Naive B cell (primary cell): ENCODE measurements around the gene CD5L. TPM values are rescaled to one million over a fixed set of nuclear protein-coding genes. Genes with fewer than 3 reads are reported as not detected.

Source experiments
- ATAC-seq, 2 donors: fragments of 150-1000 bp; cut with Tn5 transposase; 2 replicates each; pipeline ENCODE4 v1.10.0; 2021; ENCODE audit warnings: low read depth in 2 of 2, mild to moderate bottlenecking in 2 of 2, moderate library complexity in 2 of 2
- DNase-seq: peaks from one replicate; pipeline ENCODE4 v3.0.0; 2022
- H3K27ac Mint-ChIP-seq, 6 donors: one replicate each; pipeline ENCODE4 v1.8.0; 2020 to 2022; ENCODE audit warnings: mild to moderate bottlenecking in 6 of 6, mixed read lengths in 6 of 6, moderate library complexity in 5 of 6, inconsistent platforms in 2 of 6
- H3K27me3 Mint-ChIP-seq, 3 donors: one replicate each; pipeline ENCODE4 v1.8.0; 2021 to 2022; ENCODE audit warnings: mixed read lengths in 3 of 3, mild to moderate bottlenecking in 1 of 3
- H3K36me3 Mint-ChIP-seq, 2 donors: one replicate each; pipeline ENCODE4 v1.8.0; 2020 to 2022; ENCODE audit warnings: mixed read lengths in 2 of 2, inconsistent platforms in 1 of 2, mild to moderate bottlenecking in 1 of 2
- H3K4me1 Mint-ChIP-seq, 3 donors: one replicate each; pipeline ENCODE4 v1.8.0; 2020 to 2022; ENCODE audit warnings: mixed read lengths in 3 of 3, inconsistent platforms in 1 of 3, mild to moderate bottlenecking in 1 of 3, moderate library complexity in 1 of 3
- H3K4me3 Mint-ChIP-seq, 8 donors: one replicate each; pipeline ENCODE4 v1.8.0; 2020 to 2022; ENCODE audit warnings: mild to moderate bottlenecking in 8 of 8, mixed read lengths in 8 of 8, moderate library complexity in 8 of 8, inconsistent platforms in 2 of 8
- H3K9me3 Mint-ChIP-seq, 7 donors: one replicate each; pipeline ENCODE4 v1.8.0; 2020 to 2022; ENCODE audit warnings: mixed read lengths in 7 of 7, mild to moderate bottlenecking in 5 of 7, inconsistent platforms in 2 of 7, moderate library complexity in 1 of 7
- polyA plus RNA-seq, 6 donors: library from polyadenylated mRNA; unstranded; fragments of 300-500 nt; fragmentation: Illumina TruSeq; gene quantifications; one replicate each; pipeline ENCODE4 v1.2.3, GENCODE V29; 2021; ENCODE audit warnings: low read depth in 6 of 6

Gene CD5L
- polyA plus RNA-seq, 6 donors from 2014 or later, result not detected

DNA sequence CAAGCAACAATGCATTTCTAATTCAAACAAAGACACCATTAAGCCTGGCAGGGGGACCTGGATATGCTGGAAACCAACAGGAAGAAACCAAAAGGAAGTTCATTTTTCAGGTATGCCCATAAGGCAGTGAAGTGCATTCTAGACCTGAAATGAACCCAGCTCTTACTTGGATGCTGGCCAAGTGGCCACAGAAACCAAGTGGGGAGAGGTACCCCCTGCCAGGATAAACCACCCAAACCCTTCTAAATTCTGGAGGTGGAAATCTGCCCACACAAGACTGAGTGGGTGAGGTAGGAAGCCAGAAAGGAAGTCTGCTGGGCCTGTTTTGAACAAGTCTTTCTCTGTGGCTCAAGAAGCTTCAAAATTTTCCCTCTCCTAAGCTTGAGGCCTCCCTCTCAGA, 2.6 kb downstream of the CD5L start:
- Mint-ChIP-seq H3K36me3 (no peaks in the 10 kb centered on the region), H3K27ac (peak overlapping the region in 2 of 6 donors; percentile 62 to 64), H3K9me3 (peaks cover 0 to 3% (median 0%) of the 10 kb centered on the region in 7 donors), H3K4me1 (peaks cover 35 to 58% (median 46%) of the 10 kb centered on the region in 3 donors), H3K27me3 (no peaks in the 10 kb centered on the region), H3K4me3 (peak overlapping the region in 1 of 8 donors; percentile 13)
- no peak for DNase-seq
- no peak for ATAC-seq

DNA sequence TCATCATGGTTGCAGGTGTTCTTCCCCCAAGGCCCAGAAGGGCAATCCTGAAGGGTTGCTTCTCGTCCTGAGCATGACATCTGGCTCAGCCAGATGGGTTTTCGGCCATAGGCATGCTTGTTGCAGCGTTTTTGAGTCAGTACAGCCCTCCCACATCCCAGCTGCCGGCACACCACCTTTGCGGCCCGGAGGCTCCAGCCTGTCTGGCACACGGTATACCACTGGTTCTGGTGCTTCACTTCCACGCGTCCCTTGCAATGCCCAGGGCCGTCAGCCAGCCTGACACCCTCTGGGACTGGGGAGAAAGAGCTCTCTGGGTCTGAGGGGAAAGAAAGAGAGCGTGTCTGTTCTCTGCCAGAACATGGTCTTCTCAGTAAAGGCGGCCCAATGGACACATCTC, 7.2 kb downstream of the CD5L start:
- Mint-ChIP-seq H3K36me3 (no peaks in the 10 kb centered on the region), H3K27ac (peak overlapping the region in 3 of 6 donors; percentile 53 to 63 (median 63)), H3K9me3 (peaks cover 0 to 3% (median 0%) of the 10 kb centered on the region in 7 donors), H3K27me3 (no peaks in the 10 kb centered on the region), H3K4me1 (peaks cover 28 to 53% (median 44%) of the 10 kb centered on the region in 3 donors), H3K4me3 (peak overlapping the region in 1 of 8 donors; percentile 20)
- DNase-seq, result no peak
- no peak for ATAC-seq

- Mint-ChIP-seq H3K9me3 (peaks cover 0 to 5% (median 0%) of the 10 kb centered on the region in 7 donors), H3K4me1 (peaks cover 32 to 53% (median 45%) of the 10 kb centered on the region in 3 donors), H3K27ac (peak overlapping the region in 3 of 6 donors; percentile 9 to 73 (median 68)), H3K36me3 (no peaks in the 10 kb centered on the region), H3K27me3 (no peaks in the 10 kb centered on the region), H3K4me3 (peak overlapping the region in 2 of 8 donors; percentile 37 to 48)
- DNase-seq (no peak), ATAC-seq (peak; percentile 33 to 61)
Observed at GRCh38 chr1:157833145-157833544, 8.5 kb downstream of the CD5L start.

DNA sequence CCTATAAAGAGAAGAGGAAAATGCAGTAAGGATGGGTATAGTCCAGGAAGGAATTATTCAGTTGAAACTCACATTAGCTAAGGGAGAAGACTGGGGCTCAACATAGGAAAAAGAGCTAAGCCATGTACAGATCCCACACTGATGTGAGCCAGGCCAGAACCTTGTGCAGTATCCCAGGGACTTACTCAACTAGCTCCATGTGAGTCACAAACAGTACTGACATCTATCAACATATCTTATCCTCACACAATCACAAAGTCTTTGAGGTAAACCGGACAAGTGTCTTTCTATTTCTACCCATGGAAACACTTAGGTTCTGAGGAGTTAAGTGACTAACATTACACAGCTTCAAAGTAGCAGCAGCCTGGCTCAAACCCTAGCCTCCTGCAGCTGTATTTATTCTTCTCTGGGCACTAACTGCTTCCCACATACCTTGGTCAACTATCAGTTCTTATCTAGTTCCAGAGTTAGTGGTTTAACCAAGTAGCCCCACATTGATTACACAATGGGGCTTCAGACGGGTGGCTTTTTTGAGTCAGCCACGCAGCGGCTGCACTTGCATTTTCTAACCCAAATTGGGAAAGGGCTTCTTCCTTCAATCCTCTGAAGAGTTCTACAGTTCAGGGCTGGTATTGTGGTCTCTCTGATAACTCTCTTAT, 9.5 kb downstream of the CD5L start:
- peak overlapping the region in 2 of 6 donors; percentile 59 to 68 for H3K27ac Mint-ChIP-seq
- DNase-seq (no peak), ATAC-seq (no peak)
- no peaks in the 10 kb centered on the region for H3K36me3 Mint-ChIP-seq
- H3K4me3 Mint-ChIP-seq, result peak overlapping the region in 1 of 8 donors; percentile 20
- no peaks in the 10 kb centered on the region for H3K27me3 Mint-ChIP-seq
- peaks cover 29 to 52% (median 45%) of the 10 kb centered on the region in 3 donors for H3K4me1 Mint-ChIP-seq
- peaks cover 0 to 5% (median 0%) of the 10 kb centered on the region in 7 donors for H3K9me3 Mint-ChIP-seq

DNA sequence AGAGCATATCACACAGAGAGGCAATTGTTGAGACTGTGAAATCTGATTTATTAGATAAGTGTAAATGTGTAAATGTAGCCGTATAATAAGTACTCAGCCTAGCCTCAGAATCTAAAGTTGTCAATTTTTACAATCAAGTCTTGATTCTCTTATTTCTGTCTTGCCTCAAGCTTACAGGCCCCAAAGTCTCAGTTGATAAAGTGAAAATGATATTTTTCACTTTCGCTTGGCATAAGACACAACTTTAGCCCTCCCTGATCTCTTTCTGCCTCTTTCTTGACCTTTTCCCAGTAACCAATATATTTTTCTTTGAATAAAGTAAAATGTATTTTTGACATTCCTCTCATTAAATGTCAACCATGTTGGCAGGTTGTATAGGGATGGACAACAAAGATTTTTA, 10.7 kb downstream of the CD5L start:
- H3K9me3 Mint-ChIP-seq, result peaks cover 0 to 3% (median 0%) of the 10 kb centered on the region in 7 donors
- H3K4me3 Mint-ChIP-seq, result no peak overlapping the region
- H3K27me3 Mint-ChIP-seq, result no peaks in the 10 kb centered on the region
- H3K4me1 Mint-ChIP-seq, result peaks cover 29 to 50% (median 45%) of the 10 kb centered on the region in 3 donors
- no peaks in the 10 kb centered on the region for H3K36me3 Mint-ChIP-seq
- H3K27ac Mint-ChIP-seq, result peak overlapping the region in 2 of 6 donors; percentile 7 to 22
- no peak for DNase-seq
- ATAC-seq, result no peak

GRCh38 chr1:157829711-157830110, 11.9 kb downstream of the CD5L start:
- Mint-ChIP-seq H3K4me3 (peak overlapping the region in 1 of 8 donors; percentile 1), H3K9me3 (peaks cover 0 to 3% (median 0%) of the 10 kb centered on the region in 7 donors), H3K27ac (no peak overlapping the region), H3K36me3 (no peaks in the 10 kb centered on the region), H3K4me1 (peaks cover 29 to 54% (median 50%) of the 10 kb centered on the region in 3 donors), H3K27me3 (no peaks in the 10 kb centered on the region)
- DNase-seq, result no peak
- ATAC-seq, result no peak

- Mint-ChIP-seq H3K4me3 (peak overlapping the region in 3 of 8 donors; percentile 2 to 61 (median 4)), H3K36me3 (no peaks in the 10 kb centered on the region), H3K27ac (no peak overlapping the region), H3K27me3 (no peaks in the 10 kb centered on the region), H3K4me1 (peaks cover 32 to 59% (median 46%) of the 10 kb centered on the region in 3 donors), H3K9me3 (peaks cover 0 to 3% (median 0%) of the 10 kb centered on the region in 7 donors)
- DNase-seq, result no peak
- peak; percentile 74 for ATAC-seq
Observed at GRCh38 chr1:157829210-157829609, 12.4 kb downstream of the CD5L start.

- Mint-ChIP-seq H3K27ac (peak overlapping the region in 2 of 6 donors; percentile 43 to 92), H3K27me3 (no peaks in the 10 kb centered on the region), H3K36me3 (peaks cover 11 to 13% of the 10 kb centered on the region in 2 donors), H3K4me1 (peaks cover 37 to 61% (median 40%) of the 10 kb centered on the region in 3 donors), H3K9me3 (no peaks in the 10 kb centered on the region), H3K4me3 (no peak overlapping the region)
- ATAC-seq (peak; percentile 5), DNase-seq (no peak)
Observed at GRCh38 chr1:157820299-157820698, 21.3 kb downstream of the CD5L start.

- Mint-ChIP-seq H3K36me3 (peaks cover 14 to 15% of the 10 kb centered on the region in 2 donors), H3K9me3 (no peaks in the 10 kb centered on the region), H3K27ac (peak within 1 kb of the TSS in 2 of 6 donors; percentile 43 to 92), H3K4me1 (peaks cover 37 to 60% (median 42%) of the 10 kb centered on the region in 3 donors), H3K4me3 (no peak within 1 kb of the TSS), H3K27me3 (no peaks in the 10 kb centered on the region)
- ATAC-seq (peak; percentile 95), DNase-seq (peak; percentile 68)
Observed at GRCh38 chr1:157819896-157820295, 21.7 kb downstream of the CD5L start, which contains the start of gene FCRL1. Gene FCRL1, minus strand, starts transcription at chr1:157820120. Its CDS starts 83 bp downstream, at chr1:157820037.

DNA sequence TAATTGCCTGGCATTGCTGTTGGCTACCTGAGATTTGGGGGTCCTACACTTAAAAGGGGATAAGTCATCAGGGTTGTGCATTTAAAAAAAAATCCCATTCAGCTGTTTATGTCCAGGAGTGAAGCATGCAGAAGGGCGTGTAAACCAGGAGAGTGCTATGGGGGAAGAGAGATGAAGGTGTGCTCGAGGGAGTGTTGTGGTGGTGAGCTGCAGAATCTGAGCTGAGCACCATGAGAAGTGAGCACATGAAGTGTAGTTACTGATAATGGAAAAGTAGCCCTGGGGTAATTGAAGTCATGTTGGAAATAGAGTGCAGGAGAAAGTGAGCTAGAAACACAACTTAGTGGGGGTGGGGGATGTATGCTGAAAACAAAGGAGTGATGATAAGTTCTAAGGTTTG, 22.4 kb downstream of the CD5L start:
- Mint-ChIP-seq H3K27ac (no peak overlapping the region), H3K4me1 (peaks cover 42 to 57% (median 42%) of the 10 kb centered on the region in 3 donors), H3K9me3 (no peaks in the 10 kb centered on the region), H3K4me3 (no peak overlapping the region), H3K27me3 (no peaks in the 10 kb centered on the region), H3K36me3 (peaks cover 19 to 21% of the 10 kb centered on the region in 2 donors)
- DNase-seq, result no peak
- ATAC-seq, result no peak

- Mint-ChIP-seq H3K4me3 (no peak overlapping the region), H3K4me1 (peaks cover 57 to 76% (median 66%) of the 10 kb centered on the region in 3 donors)
Observed at GRCh38 chr1:157813269-157813668, 28.3 kb downstream of the CD5L start.

DNA sequence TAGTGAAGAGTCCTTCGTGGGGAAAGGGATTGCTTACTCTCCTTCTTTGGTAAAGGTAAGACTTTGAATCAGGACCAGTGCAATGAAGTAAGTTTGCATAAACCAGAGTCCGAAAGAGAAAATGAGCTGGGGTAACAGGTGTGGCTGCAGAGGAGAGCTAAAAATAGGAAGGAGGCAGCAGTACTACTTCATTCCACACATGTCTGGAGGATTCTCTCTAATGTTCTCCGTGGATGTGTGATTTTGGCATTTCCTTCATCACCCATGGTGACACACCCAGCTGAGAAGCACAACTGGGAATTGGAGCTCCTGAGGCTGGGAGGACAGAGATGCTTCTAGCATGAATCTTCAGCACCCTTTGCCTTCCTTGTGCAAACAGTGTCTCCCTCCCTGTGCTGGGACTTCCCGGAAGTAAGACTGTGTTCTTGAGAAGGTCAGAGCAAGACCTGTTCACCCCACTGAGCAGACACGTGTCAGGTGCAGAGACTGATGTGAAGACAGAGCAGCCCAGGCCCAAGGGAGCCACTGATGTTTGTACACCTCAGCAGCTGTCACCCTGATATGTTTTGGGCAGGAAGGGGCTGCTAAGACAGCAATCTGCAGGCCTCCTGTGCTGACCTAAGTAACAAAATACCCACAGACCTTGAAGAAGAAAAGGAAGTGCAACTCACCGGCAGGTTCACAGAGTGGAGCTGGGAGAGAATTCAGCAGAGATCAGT, 35.0 kb downstream of the CD5L start:
- no peaks in the 10 kb centered on the region for H3K27me3 Mint-ChIP-seq
- peak overlapping the region; percentile 83 to 99 (median 96) for H3K27ac Mint-ChIP-seq
- ATAC-seq (peak; percentile 95 to 96), DNase-seq (peak; percentile 88)
- H3K4me1 Mint-ChIP-seq, result peaks cover 77 to 96% (median 88%) of the 10 kb centered on the region in 3 donors
- H3K4me3 Mint-ChIP-seq, result peak overlapping the region; percentile 56 to 93 (median 84)
- H3K9me3 Mint-ChIP-seq, result no peaks in the 10 kb centered on the region
- H3K36me3 Mint-ChIP-seq, result peaks cover 48 to 52% of the 10 kb centered on the region in 2 donors

More at GRCh38 chr1:157813269-157813668, 28.3 kb downstream of the CD5L start:
- no peak for DNase-seq
- Mint-ChIP-seq H3K36me3 (peaks cover 57 to 58% of the 10 kb centered on the region in 2 donors), H3K9me3 (peaks cover 0 to 7% (median 4%) of the 10 kb centered on the region in 7 donors), H3K27me3 (no peaks in the 10 kb centered on the region), H3K27ac (peak overlapping the region in 5 of 6 donors; percentile 79 to 96 (median 91))
- no peak for ATAC-seq

- peaks cover 35 to 46% of the 10 kb centered on the region in 2 donors for H3K36me3 Mint-ChIP-seq
- peaks cover 79 to 97% (median 97%) of the 10 kb centered on the region in 3 donors for H3K4me1 Mint-ChIP-seq
- peak; percentile 31 for DNase-seq
- peak overlapping the region; percentile 83 to 99 (median 94) for H3K27ac Mint-ChIP-seq
- H3K9me3 Mint-ChIP-seq, result no peaks in the 10 kb centered on the region
- no peak for ATAC-seq
- peak overlapping the region in 7 of 8 donors; percentile 62 to 91 (median 79) for H3K4me3 Mint-ChIP-seq
- H3K27me3 Mint-ChIP-seq, result no peaks in the 10 kb centered on the region
Observed at GRCh38 chr1:157803851-157804250, 37.8 kb downstream of the CD5L start.
